ENCODE results near the gene HS6ST2.

GRCh38 chrX:133007458-133007857 is 49.0 kb upstream of the HS6ST2 start:
- TF ChIP-seq YY1 (IDR thresholded peaks at IDR 0.05; ENCODE audit: extremely low read depth, insufficient replicate concordance, low read depth, low read length): no peak
- TF ChIP-seq, protein P1, sequence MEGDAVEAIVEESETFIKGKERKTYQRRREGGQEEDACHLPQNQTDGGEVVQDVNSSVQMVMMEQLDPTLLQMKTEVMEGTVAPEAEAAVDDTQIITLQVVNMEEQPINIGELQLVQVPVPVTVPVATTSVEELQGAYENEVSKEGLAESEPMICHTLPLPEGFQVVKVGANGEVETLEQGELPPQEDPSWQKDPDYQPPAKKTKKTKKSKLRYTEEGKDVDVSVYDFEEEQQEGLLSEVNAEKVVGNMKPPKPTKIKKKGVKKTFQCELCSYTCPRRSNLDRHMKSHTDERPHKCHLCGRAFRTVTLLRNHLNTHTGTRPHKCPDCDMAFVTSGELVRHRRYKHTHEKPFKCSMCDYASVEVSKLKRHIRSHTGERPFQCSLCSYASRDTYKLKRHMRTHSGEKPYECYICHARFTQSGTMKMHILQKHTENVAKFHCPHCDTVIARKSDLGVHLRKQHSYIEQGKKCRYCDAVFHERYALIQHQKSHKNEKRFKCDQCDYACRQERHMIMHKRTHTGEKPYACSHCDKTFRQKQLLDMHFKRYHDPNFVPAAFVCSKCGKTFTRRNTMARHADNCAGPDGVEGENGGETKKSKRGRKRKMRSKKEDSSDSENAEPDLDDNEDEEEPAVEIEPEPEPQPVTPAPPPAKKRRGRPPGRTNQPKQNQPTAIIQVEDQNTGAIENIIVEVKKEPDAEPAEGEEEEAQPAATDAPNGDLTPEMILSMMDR (IDR thresholded peaks at IDR 0.05 in 2 of 3, conservative IDR thresholded peaks at IDR 0.05 in 1 of 3; ENCODE audit: borderline replicate concordance in 1 of 3, insufficient read depth in 1 of 3, low read depth in 2 of 3, low read length in 2 of 3): no peak
- no peak for TF ChIP-seq REST (IDR thresholded peaks at IDR 0.05; ENCODE audit: low read depth)

Data from HCT116 (cell line).